ENCODE measurements around the gene HDGF. TPM values are rescaled to one million over a fixed set of nuclear protein-coding genes. Genes with fewer than 3 reads are reported as not detected.

Gene HDGF
- polyA plus RNA-seq, 3 donors = 51.7 to 120 (median 116) TPM

Other genes with a start within 250 kb of the HDGF start
- under 1 TPM; 0.03 to 0.22 (median 0.22) TPM for gene IQGAP3, start 179.1 kb downstream of the HDGF start, polyA plus RNA-seq
- gene TTC24, start 172.0 kb downstream of the HDGF start, polyA plus RNA-seq = under 1 TPM in 2 of 3 donors, not detected in 1; 0.10 to 0.17 TPM
- 10 to 100 TPM; 46.5 to 65.9 (median 52.1) TPM for gene NAXE, start 159.9 kb downstream of the HDGF start, polyA plus RNA-seq
- gene GPATCH4, start 150.2 kb downstream of the HDGF start, polyA plus RNA-seq = 10 to 100 TPM; 12.5 to 42.2 (median 29.1) TPM
- 1 to 10 TPM in 1 of 3 donors, under 1 TPM in 2; 0.24 to 1.6 (median 0.28) TPM for gene HAPLN2, start 132.3 kb downstream of the HDGF start, polyA plus RNA-seq
- gene BCAN, start 109.6 kb downstream of the HDGF start, polyA plus RNA-seq = under 1 TPM; 0.06 to 0.56 (median 0.07) TPM
- gene NES, start 74.3 kb downstream of the HDGF start, polyA plus RNA-seq = 10 to 100 TPM in 2 of 3 donors, 1 to 10 TPM in 1; 3.5 to 38.3 (median 32.1) TPM
- gene CRABP2, start 46.1 kb downstream of the HDGF start, polyA plus RNA-seq = 10 to 100 TPM in 1 of 3 donors, 1 to 10 TPM in 1, under 1 TPM in 1; 0.45 to 31.3 (median 3.2) TPM
- 10 to 100 TPM; 22.7 to 25.4 (median 24.6) TPM for gene METTL25B, start 23.2 kb downstream of the HDGF start, polyA plus RNA-seq
- gene ISG20L2, start 22.9 kb downstream of the HDGF start, polyA plus RNA-seq = 10 to 100 TPM in 2 of 3 donors, 1 to 10 TPM in 1; 9.3 to 17.1 (median 15.7) TPM
- 100 to 1,000 TPM; 104 to 178 (median 151) TPM for gene MRPL24, start 10.6 kb downstream of the HDGF start, polyA plus RNA-seq
- 10 to 100 TPM; 16.6 to 38.7 (median 35.8) TPM for gene PRCC, start 15.9 kb upstream of the HDGF start, polyA plus RNA-seq
- 1 to 10 TPM in 2 of 3 donors, under 1 TPM in 1; 0.75 to 6.1 (median 3.0) TPM for gene SH2D2A, start 65.2 kb upstream of the HDGF start, polyA plus RNA-seq
- under 1 TPM; 0.07 to 0.39 (median 0.11) TPM for gene INSRR, start 107.4 kb upstream of the HDGF start, polyA plus RNA-seq
- gene NTRK1, start 109.2 kb upstream of the HDGF start, polyA plus RNA-seq = 1 to 10 TPM in 2 of 3 donors, under 1 TPM in 1; 0.40 to 4.0 (median 1.8) TPM
- gene PEAR1, start 142.0 kb upstream of the HDGF start, polyA plus RNA-seq = 10 to 100 TPM in 2 of 3 donors, 1 to 10 TPM in 1; 3.3 to 14.3 (median 11.6) TPM
- 1 to 10 TPM in 1 of 3 donors, under 1 TPM in 2; 0.03 to 1.6 (median 0.16) TPM for gene LRRC71, start 169.0 kb upstream of the HDGF start, polyA plus RNA-seq